ENCODE data around the gene TIPRL. TPM values are rescaled to one million over a fixed set of nuclear protein-coding genes. Genes with fewer than 3 reads are reported as not detected.

TIPRL gene
- total RNA-seq, 2 donors from 2014 or later: 29.3 to 30.9 TPM

DNA sequence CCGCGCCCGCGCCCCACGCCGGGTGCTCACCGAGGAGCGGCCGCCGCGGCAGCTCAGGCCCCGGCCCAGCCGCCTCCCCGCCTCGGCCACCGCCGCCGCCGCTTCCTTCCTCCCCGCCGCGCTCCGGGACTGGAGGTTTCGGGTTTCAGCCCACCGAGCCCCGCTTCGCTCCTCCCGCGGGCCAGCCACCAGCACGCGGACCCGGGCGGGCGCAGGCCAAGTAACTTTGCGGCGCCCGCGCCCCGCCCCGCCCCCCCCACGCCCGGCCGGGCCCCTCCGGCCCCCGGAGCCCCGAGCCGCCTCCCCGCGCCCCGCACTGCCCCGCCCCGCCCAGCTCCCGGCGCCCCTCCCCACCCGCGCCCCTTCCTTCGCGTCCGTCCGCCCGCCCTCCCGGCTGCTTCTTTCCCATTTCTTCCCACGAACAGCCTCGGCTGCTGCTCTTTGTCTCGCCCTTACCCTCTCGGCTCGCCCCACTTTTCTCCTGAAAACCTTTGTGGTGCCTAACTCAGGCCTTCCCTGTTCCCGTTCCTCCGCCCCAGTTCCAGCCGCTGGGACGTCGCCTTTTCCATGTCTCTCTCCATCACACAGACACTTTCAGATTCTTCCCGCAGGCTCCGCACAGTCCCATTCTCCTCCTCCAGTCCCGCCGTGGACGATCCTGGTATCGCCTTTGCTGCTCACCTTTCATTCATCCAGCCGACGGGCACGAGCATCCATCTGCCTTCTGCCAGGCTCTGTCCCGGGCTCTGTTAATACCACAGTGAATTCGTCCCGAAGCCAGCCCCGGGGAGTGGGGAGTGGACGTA, 41.9 kb upstream of the TIPRL start, which contains the start of gene GPR161:
GPR161 (minus strand) TSS at position 222 of the 806 bp plus-strand sequence. CDS start 32,080 bp downstream, outside the sequence.
- no peaks in the 10 kb centered on the region for H3K9me3 Mint-ChIP-seq
- TF ChIP-seq CTCF (conservative IDR thresholded peaks at IDR 0.05): no peak
- no peaks in the 10 kb centered on the region for H3K9me3 ChIP-seq (ENCODE audit: control insufficient read depth, low read length)
- H3K27ac ChIP-seq (ENCODE audit: low read depth, low read length): peak within 1 kb of the TSS; percentile 96
- 0% methylated on average over 17 to 85 of the region's 86 CpGs for WGBS, 2 experiments (ENCODE audit: insufficient coverage in 1 of 2, insufficient read length in 1 of 2)
- H3K27ac Mint-ChIP-seq: peak within 1 kb of the TSS; percentile 88
- H3K27me3 ChIP-seq (ENCODE audit: control insufficient read depth, insufficient read depth, low read length, poor library complexity, severe bottlenecking): no peaks in the 10 kb centered on the region
- H3K4me1 Mint-ChIP-seq: peaks cover 30% of the 10 kb centered on the region
- no peaks in the 10 kb centered on the region for H3K4me1 ChIP-seq (ENCODE audit: control insufficient read depth, insufficient read depth, low read length)
- peak within 1 kb of the TSS; percentile 54 for H3K9ac ChIP-seq (ENCODE audit: extremely low read depth, low read length, poor library complexity, severe bottlenecking)
- peaks cover 22% of the 10 kb centered on the region for H3K27me3 Mint-ChIP-seq (ENCODE audit: insufficient read depth)
- H3K36me3 ChIP-seq (ENCODE audit: control insufficient read depth, insufficient read depth, low read length): peaks cover 16% of the 10 kb centered on the region
- peaks cover 12% of the 10 kb centered on the region for H3K36me3 Mint-ChIP-seq (ENCODE audit: low read depth)
- H3K4me3 ChIP-seq (ENCODE audit: low read length): peak within 1 kb of the TSS; percentile 87
- peak; percentile 91 for DNase-seq
- H3K4me3 Mint-ChIP-seq: peak within 1 kb of the TSS; percentile 86

- no peak for DNase-seq
- H3K4me3 ChIP-seq (ENCODE audit: low read length): peak overlapping the region; percentile 87
- H3K4me3 Mint-ChIP-seq: peak overlapping the region; percentile 86
- H3K36me3 ChIP-seq (ENCODE audit: control insufficient read depth, insufficient read depth, low read length): peaks cover 16% of the 10 kb centered on the region
- H3K36me3 Mint-ChIP-seq (ENCODE audit: low read depth): peaks cover 12% of the 10 kb centered on the region
- no peaks in the 10 kb centered on the region for H3K9me3 Mint-ChIP-seq
- H3K27me3 Mint-ChIP-seq (ENCODE audit: insufficient read depth): peaks cover 22% of the 10 kb centered on the region
- WGBS, 2 experiments (ENCODE audit: insufficient coverage in 1 of 2, insufficient read length in 1 of 2): 0 to 3% methylated on average over 2 to 6 of the region's 6 CpGs
- no peaks in the 10 kb centered on the region for H3K9me3 ChIP-seq (ENCODE audit: control insufficient read depth, low read length)
- H3K27ac ChIP-seq (ENCODE audit: low read depth, low read length): peak overlapping the region; percentile 96
- no peaks in the 10 kb centered on the region for H3K4me1 ChIP-seq (ENCODE audit: control insufficient read depth, insufficient read depth, low read length)
- peak overlapping the region; percentile 54 for H3K9ac ChIP-seq (ENCODE audit: extremely low read depth, low read length, poor library complexity, severe bottlenecking)
- peaks cover 33% of the 10 kb centered on the region for H3K4me1 Mint-ChIP-seq
- no peaks in the 10 kb centered on the region for H3K27me3 ChIP-seq (ENCODE audit: control insufficient read depth, insufficient read depth, low read length, poor library complexity, severe bottlenecking)
- peak overlapping the region; percentile 88 for H3K27ac Mint-ChIP-seq
- no peak for TF ChIP-seq CTCF (conservative IDR thresholded peaks at IDR 0.05)
Measured at GRCh38 chr1:168137515-168137821, 41.3 kb upstream of the TIPRL start.

DNA sequence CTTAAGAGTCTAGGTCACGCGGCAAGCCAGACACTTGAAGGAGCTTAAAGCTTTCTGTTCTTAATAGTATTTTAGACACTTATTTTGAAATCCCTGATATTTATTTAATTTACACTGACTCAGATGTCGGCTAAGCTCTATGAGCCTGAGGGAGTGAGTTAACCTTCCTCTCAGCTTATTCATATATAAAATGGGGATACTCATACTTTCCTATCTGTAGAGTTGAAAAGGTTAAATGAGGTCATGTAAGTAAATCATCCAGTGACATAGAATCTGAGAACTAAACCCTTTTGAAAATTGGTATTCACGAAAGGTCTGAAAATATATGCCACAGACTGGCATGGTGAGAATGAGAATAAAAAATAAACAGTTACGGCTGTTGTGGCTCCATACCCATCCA, 40.6 kb upstream of the TIPRL start:
- no peaks in the 10 kb centered on the region for H3K9me3 ChIP-seq (ENCODE audit: control insufficient read depth, low read length)
- Mint-ChIP-seq H3K27me3 (ENCODE audit: insufficient read depth) (peaks cover 22% of the 10 kb centered on the region), H3K27ac (no peak overlapping the region), H3K4me3 (peak overlapping the region; percentile 86), H3K36me3 (ENCODE audit: low read depth) (peaks cover 8% of the 10 kb centered on the region), H3K4me1 (peaks cover 33% of the 10 kb centered on the region), H3K9me3 (no peaks in the 10 kb centered on the region)
- no peak overlapping the region for H3K27ac ChIP-seq (ENCODE audit: low read depth, low read length)
- no peaks in the 10 kb centered on the region for H3K4me1 ChIP-seq (ENCODE audit: control insufficient read depth, insufficient read depth, low read length)
- no peaks in the 10 kb centered on the region for H3K27me3 ChIP-seq (ENCODE audit: control insufficient read depth, insufficient read depth, low read length, poor library complexity, severe bottlenecking)
- 91 to 92% methylated on average over 2 to 4 of the region's 5 CpGs for WGBS, 2 experiments (ENCODE audit: insufficient coverage in 1 of 2, insufficient read length in 1 of 2)
- H3K36me3 ChIP-seq (ENCODE audit: control insufficient read depth, insufficient read depth, low read length): peaks cover 12% of the 10 kb centered on the region
- TF ChIP-seq CTCF (conservative IDR thresholded peaks at IDR 0.05): no peak
- peak overlapping the region; percentile 87 for H3K4me3 ChIP-seq (ENCODE audit: low read length)
- DNase-seq: no peak
- no peak overlapping the region for H3K9ac ChIP-seq (ENCODE audit: extremely low read depth, low read length, poor library complexity, severe bottlenecking)

Measured in endodermal cell (in vitro differentiated cells).